Kasumi-1 (cell line): ENCODE data around the gene NDRG4.

Experiments
- DNase-seq, 2 experiments: peaks; one replicate each; lab custom pipeline; 2025; lab: John Stamatoyannopoulos, UW

NDRG4 gene

DNA sequence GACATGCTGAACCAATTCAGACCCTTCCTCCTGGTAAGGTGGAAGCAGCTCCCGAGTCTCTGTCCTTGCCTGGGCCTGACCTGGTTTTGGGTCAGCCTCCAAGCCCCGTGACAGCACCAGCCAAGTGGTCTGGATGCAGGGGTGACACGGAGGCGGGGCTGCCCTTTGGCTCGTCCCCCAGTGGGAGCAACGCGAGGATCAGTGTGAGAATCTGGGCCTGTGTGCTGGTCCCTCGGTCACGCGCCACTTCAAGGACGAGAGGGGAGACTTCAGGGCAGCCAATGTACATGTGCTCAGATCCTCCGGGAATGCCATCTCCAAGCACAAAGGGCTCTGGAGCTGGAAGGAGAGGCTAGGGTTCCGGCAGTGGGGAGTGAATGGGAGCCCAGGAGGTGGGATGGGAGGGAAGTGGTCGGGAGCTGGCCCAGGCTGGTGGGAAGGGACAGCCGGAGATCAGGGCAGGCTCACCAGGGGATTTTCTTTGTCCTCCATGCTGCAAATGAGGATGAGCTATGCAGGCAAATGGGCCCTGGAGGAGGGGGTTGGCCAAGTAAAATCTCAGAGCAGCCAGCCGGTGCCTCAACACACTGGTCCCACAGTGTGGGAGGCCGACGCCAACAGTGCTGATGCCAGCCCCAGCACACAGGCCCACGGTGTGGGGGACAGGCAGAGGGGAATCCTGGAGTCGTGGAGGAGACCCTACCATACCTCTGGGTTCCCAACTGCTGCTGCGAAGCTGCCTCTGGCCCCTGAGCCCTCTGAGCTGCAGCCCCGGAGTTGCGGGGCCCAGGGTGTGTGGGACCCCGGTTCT, 4.2 kb upstream of the NDRG4 start:
- DNase-seq = no peak

DNA sequence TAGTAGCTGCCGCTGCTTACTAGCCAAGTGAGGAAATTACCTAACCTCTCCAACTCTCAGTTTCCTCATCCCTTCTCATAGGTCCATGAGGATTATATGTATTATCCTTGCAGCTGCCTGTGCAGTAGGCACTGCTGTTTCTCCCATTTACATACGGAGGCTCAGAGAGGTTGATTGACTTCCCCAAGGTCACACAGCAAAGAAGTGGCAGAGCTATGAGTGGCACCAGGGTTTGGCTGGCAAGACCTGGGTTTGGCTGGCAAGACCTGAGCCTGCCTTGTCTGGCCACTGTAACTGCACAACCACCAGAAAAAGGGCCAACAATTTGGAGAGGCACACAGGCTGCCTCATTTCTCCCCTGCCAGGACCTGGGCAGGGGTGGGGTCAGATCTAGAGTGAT, 2.5 kb upstream of the NDRG4 start:
- no peak for DNase-seq

DNA sequence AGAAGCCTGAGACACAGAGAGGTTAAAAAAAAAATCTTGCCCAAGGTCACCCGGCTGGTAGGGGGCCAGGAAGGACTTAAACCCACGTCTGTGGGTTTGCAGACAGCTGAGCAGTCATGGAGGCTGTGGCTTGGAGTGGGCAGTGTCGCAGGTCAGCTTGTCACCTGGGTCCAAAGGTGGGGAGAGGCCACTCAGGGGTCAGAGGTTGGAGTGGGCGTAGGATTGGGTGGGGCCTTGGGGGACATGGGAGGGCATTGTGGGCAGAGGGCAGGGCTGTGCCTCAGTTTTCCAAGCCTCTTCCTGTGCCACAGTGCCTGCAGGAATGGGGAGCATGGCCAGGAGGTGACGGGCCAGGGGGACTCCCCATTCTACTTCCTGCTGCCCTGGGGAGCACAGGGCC, 2.0 kb upstream of the NDRG4 start:
- no peak for DNase-seq

DNA sequence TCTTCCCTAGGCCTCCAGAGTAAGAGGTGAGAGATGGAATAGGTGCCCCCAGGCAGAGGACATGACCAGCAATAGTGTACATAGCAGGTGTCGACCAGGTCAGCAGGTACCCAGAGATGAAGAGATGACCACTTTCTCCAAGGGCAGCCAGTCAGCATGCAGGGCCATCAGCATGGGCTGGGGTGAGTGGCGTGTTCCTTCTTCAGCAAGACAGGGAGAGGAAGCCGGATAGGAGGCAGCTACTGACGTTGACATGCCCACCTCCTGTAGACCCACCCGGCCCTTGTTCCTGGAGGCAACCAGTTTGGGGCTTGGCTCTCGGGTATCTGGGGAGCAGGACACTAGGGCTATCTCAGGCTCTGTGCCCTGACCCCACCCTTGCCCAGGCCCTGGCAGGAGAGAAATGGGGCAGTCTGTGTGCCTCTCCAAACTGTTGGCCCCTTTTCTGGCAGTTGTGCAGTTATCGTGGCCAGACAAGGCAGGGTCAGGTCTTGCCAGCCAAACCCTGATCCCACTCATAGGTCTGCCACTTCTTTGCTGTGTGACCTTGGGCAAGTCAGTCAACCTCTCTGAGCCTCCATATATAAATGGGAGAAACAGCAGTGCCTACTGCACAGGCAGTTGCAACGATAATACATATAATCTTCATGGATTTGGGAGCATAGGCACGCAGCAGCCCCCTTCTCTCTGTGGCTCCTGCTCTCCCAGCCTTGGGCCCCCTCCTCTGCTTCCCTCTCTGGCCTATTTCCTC, 1.4 kb upstream of the NDRG4 start:
- no peak for DNase-seq

DNA sequence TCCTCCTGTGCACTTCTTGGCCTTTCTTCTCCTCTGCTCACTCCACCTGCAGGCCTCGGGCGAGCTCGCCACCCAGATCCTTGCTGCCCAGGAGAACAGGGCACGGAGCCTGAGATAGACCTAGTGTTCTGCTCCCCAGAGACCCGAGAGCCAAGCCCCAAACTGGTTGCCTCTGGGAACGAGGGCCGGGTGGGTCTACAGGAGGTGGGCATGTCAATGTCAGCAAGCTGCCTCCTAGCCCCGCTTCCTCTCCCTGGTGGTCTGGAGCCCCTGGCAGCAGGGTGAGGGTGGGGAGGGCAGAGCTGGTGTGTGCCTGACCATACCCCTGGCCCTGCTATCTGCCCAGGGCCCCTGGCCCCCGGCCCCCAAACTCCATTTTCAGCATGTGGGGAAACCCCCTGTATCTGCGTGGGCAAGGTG, 841 bp upstream of the NDRG4 start:
- DNase-seq = no peak

DNA sequence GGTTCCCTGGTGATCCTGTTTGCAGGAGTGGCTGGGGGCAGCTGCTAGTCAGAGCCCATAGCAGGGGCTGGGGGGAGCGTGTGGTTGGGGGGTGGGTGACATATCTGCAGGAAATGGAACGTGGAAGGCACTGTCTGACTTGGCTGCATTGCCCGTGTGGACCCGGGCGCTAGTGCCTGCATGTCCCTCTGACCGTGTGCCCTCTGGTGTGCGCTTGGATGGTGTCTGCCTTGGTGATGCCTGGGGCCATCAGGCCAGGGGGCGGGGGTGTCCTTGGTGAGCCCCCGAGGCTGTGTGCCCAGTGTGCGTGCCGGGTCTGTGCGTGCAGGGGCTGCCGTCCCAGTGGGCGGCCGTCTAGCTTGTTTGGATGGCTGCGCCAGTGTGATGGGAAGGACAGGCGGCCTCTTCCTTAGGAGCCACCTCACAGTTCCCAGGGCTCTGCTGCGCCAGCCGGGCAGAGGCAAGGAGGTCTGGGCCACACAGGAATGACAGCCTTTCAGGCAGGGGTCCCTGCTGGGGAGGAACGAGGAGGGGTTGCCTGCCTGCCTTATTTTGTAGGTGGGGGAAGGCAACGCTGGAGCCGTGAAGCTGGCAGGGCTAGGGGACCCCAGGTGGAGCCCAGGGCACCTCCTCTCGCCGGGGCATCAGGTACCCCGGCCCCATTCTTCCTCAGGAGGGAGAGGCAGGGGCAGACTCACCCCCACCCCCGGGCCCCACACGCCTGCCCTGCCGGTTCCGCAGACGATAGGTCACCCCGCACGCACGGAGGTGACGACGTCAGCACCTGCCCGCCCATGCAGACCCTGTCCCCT, 693 bp downstream of the NDRG4 start:
- DNase-seq = no peak

DNA sequence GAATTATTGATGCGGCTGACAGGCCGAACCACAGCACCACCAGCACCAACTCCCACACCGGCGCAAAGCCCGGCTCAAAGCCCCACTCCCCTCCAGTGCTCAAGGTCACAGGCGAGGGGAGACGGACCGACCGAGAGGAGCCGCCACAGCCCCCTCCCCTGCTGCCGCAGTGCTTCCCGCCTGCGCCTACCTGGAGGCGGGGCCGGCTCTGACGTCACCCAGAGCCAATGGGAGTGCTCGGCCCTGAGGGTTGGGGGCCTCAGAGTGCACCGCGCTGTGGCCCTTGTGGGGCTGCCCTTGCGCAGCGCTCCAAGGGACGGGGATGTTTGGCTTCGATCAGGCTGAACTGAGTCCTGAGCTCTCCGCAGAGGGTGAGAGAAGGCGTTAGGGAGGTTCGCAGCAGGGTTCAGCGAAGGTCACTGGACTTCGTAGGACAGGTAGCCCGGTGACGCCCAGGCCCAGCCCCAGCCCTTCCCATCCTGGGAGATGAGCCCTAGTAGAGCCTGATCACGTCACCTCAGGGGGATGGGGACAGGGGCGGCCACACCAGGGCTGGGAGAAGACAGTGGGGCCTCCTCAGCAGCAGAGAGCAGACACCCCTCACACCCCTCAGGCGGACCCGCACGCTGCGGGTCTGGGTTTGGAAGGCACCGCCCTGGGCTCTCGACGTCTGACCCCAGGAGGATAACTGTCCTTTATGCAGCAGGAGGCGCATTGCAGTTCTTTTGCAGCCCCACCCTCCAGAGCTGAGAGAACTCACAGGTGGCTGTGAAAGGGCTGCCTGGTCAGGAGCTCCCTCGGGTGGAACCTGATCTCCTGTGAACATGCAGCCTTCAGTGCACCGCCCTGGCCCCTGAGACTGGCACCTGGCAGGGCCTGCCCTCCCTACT, 1.5 kb downstream of the NDRG4 start:
- no peak for DNase-seq

DNA sequence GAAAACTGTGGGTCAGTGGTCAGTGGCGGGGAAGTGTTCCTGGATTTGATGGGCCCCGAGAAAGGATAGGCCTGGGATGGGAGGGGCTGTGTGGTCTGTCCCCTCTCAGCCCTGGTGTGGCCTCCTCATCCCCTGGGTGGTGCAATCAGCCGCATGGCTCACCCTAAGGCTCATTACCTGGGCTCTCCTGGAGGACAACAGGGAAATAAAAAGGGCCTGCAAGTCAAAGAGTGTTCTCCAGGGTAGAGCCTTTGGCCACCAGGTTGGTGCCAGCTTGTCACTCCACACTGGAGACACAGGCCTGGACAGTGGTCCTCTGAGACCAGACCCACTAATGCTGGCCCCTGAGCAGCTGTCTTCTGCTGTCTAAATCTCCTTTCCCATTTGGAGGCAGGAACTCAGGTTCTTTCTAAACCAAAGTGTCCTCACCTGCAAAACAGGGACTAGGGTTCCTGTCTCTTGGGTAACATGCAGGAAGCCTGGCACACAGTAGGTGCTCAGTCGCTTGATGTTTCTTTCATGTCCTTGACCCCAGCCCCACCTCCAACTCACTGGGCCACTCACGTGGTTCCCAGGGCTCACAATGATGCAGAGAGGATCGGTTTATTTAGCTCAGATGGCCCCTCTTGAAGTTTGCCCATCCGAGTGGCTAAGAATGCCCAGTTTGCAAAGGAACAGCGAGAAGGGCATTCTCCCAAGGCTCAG, 2.4 kb downstream of the NDRG4 start:
- DNase-seq = no peak

DNA sequence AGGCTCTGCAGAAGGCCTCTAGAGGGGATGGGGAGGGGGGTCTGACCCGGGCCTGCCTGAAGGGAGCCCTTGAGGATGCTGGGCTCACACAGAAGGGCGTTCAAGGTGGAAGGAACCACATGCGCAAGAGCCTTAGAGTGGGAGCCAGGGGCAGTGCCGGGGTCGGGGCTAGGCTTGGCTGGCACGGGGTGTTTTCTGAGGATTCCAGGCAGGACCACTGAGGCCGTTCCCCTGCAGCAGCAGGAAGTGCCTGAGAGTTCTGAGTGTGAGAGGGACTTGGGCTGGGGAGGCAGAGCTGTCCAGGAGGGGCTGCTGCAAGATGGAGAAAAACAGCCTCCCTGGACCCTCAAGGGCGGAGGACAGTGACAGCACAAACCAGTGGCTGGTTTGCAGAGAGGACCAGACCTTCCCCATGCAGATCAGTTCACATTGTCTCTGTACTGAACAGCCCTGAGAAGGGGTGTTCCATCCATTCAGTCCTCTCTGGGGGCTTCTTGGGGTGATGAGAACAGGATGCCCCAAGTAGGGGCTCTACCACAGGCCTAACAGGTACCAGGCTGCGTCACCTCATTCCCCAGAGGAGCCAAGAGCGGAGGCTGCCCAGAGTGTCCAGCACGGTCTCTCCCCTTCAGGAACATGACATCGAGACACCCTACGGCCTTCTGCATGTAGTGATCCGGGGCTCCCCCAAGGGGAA, 3.4 kb downstream of the NDRG4 start:
- no peak for DNase-seq

DNA sequence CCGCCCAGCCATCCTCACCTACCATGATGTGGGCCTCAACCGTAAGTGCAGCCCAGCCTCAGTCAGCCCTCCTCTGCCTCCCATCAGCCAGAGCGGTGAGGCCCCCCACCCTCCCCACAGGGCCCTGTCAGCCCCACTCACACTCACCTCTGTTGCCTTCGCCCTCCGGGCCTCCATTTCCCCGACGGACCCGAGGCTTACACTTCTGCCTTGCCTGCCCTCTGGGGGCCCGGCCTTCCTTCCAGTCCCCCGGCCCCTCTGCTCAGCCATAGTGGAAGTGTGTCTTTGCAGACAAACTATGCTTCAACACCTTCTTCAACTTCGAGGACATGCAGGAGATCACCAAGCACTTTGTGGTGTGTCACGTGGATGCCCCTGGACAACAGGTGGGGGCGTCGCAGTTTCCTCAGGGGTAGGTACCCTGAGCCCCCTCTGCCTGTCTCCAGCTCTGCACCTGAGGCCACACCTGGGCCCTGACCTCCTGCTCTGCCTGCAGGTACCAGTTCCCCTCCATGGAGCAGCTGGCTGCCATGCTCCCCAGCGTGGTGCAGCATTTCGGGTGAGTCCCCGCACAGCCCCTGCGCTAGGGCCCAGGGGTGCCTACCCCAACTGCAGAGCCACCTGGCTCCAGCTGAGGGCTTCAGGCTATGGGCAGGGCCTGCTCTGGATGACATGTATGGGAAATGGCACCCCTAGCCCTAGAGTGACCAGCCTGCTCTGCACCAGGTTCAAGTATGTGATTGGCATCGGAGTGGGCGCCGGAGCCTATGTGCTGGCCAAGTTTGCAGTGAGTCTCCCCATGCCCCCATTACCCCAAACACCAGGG, 4.1 kb downstream of the NDRG4 start:
- DNase-seq = no peak

DNA sequence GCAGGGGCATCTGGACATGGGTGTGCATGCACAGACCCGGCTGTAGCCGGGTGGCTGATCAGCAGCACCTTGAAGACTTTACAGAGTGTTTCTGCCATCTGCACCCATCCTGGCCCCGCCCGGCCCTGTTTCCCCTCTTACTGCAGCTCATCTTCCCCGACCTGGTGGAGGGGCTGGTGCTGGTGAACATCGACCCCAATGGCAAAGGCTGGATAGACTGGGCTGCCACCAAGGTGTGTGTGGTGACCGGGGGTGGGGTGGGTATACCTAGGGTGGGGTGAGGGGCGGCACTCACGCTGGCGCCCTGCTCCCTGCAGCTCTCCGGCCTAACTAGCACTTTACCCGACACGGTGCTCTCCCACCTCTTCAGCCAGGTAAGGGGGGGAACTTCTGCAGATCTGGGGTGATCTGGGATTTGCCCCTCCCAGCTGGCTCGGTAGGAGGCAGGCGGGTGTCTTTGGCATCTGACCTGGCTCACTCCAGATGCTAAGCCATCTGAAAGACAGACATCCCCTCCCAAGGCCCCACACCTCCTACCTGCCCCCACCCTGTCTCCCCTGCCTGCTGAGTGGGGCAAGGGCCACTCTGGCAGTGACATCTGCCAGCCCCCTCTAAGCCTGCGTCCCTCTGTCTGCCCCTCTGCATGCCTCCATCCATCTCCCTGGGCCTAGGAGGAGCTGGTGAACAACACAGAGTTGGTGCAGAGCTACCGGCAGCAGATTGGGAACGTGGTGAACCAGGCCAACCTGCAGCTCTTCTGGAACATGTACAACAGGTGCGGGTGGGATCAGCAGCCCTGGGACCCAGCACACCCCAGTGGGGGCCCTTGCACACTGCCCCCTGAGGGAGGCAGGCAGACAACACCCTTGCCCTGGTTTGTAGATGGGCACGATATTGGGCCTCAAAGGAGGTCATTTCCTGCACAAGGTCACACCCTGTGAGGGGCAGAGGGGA, 6.6 kb downstream of the NDRG4 start:
- DNase-seq = no peak

DNA sequence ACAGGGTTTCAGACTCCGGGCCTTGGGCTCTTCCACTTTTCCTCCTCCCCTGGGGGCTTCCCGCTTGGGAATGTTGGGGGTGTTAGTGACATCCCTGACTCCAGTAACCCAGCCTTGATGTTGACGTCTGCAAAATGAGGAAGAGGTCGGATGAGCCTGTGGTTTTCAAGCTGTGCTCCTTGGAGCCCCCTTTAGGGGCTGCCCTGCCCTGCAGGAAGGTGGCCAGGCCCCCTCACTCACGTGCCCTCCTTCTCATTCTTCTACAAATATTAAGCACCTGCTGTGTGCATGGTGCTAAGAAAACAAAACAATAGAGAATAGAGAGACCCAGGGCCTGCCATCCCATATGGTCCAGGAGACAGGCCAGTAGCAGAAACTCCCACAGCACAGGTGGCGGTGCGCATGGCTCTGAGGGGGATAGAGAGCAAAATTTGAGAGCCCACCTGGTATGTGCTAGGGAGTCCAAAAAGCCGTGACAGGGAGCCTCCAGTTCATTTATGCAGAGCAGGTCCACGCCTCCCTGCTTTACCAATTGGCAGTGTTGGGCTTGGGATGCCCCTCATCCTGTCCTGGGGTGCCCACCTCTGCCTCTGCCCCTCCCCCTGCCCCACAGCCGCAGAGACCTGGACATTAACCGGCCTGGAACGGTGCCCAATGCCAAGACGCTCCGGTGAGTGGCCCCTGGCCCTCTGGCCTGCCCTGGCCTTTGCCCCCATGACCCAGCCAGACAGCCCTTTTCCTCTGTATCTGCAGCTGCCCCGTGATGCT, 7.4 kb downstream of the NDRG4 start:
- peak; percentile 76 to 82 for DNase-seq

DNA sequence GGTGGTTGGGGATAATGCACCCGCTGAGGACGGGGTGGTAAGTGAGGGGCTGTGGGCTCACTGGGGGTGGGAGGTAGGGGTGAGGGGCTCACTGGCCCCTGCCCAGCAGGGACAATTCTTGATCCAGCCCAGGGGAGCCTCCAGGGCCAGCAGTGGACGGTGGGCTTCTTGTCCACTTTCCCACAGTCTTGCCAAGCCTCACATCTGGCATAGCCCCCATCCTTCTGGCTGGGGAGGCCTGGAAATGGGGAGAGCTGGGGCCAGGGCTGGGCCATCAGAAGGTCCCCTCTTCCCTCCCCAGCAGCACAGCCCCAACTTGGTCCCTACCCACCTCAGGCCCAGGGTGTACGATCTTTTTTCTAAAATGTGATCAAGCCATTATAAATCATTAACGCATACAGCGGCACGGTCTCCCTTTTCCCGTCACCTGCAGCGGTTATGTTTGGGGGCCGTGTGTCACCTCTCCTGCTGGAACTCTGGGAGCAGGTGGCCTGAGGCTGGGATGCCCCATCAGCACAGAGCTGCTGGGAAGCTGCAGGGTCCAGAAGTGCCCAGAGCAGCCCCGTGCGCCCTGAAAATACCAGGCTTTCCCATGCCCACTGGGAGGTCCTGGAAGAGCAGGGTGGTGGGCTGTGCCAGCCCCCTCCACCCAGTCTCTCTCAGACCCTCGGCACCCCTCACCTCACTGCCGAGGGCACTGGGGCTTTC, 8.2 kb downstream of the NDRG4 start:
- no peak for DNase-seq

DNA sequence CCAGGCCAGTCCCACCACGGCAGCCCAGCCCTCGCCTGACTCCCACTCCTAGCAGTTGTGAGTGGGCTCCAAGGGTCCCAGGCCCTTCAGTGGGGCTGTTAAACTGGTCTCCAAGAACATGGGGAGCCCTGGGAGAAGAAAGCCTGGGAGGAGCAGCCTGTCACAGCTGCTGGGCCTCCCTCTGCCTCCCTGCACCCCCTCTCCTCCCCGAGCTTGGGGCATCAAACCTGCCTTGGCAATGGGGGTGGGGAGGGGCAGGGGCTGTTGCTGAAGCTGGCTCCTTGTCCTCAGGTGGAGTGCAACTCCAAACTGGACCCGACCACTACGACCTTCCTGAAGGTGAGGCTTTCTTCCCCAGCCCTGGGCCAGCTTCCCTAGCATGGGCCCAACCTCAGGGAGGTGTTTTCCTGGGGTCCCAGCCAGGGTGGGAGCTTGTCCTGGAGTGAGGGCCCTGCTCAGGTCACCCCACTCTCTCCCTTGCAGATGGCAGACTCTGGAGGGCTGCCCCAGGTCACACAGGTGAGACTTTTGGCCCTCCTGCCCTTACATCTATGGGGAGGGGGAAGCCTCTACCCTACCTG, 8.8 kb downstream of the NDRG4 start:
- no peak for DNase-seq

DNA sequence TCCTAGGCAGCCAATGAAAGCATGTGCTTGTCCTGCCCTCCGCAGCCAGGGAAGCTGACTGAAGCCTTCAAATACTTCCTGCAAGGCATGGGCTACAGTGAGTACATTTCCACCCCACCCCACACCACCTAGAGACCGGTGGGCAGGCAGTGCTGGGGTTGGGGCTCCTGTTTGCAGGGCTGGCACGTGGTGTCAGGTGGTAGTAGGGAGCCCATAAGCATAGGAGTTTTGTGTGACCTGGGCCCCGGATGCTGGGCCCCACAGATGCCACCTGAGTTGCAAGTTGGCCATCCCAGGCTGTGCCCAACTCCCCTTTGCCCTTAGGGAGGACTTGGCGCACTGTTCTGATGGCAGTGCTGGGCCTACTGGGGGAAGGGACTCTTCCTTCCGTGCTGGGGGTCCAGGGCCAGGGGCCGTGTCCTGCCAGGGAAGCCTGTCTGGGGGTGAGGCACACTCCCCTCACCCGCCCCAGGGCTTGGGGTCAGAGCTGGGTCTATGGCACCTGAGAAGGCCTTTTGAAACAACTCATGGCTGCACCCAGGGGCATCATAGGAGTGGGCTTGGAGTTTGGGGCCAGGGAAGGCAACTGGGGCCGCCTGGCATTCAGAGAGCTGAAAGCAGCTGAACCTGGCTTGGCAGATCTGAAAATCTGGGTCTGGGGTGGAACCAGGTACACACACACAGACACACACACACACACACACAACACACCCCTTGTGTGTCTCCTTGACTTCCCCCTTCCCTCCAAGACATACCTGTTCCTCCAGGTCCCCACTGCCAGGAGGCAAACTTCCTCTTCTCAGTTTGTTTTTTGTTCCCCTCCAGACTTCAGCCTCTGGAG, 9.5 kb downstream of the NDRG4 start:
- no peak for DNase-seq
